IMR-90 (cell line): ENCODE measurements around the gene MTF1. TPM values are rescaled to one million over a fixed set of nuclear protein-coding genes. Genes with fewer than 3 reads are reported as not detected.

ENCODE experiments used
- ATAC-seq: fragments of 200-7000 bp; cut with Tn5 transposase; 2 replicates; pipeline ENCODE4 v1.9.1; 2020; ENCODE audit warnings: low read depth, mild to moderate bottlenecking, moderate library complexity
- BruUV-seq: library from RNA; stranded (reverse); fragments of 400-500 nt; replicated peaks from 2 replicates; lab custom pipeline; 2021; lab: Mats Ljungman, UMichigan
- CTCF ChIA-PET: fragments of 300-600 bp; formaldehyde crosslinking; extraction: SDS; loops from one replicate; lab custom pipeline; 2021; ENCODE audit warnings: antibody characterized with exemption; lab: Yijun Ruan, JAX
- POLR2A ChIA-PET: fragments of 300-600 bp; sonication (Branson Sonifier 250); formaldehyde crosslinking; loops from one replicate; lab custom pipeline; 2022; ENCODE audit warnings: antibody characterized with exemption; ENCODE audit not compliant: unreplicated experiment; lab: Charles Lee
- DNase-seq: peaks from one replicate; pipeline ENCODE4 v3.0.0; 2013
- H2AFZ ChIP-seq: replicated peaks from 2 replicates; pipeline ENCODE3; 2013; ENCODE audit warnings: low read length, mild to moderate bottlenecking; ENCODE audit not compliant: poor library complexity
- H2AK5ac ChIP-seq: 2 replicates; pipeline ENCODE4 v1.6.1; 2013; ENCODE audit warnings: low read depth, low read length, inconsistent platforms
- H2AK9ac ChIP-seq: replicated peaks from 2 replicates; pipeline ENCODE3; 2013; ENCODE audit warnings: mild to moderate bottlenecking, low read depth, low read length, moderate library complexity; ENCODE audit not compliant: poor library complexity
- H2BK120ac ChIP-seq: 2 replicates; pipeline ENCODE4 v1.6.1; 2013; ENCODE audit warnings: low read depth, low read length, inconsistent platforms
- H2BK15ac ChIP-seq: 3 replicates; pipeline ENCODE4 v1.6.1; 2013; ENCODE audit warnings: low read depth, low read length, inconsistent platforms
- H2BK20ac ChIP-seq: 2 replicates; pipeline ENCODE4 v1.6.1; 2013; ENCODE audit warnings: low read depth, mild to moderate bottlenecking, inconsistent platforms, low read length, moderate library complexity
- H2BK5ac ChIP-seq: 2 replicates; pipeline ENCODE4 v1.6.1; 2013; ENCODE audit warnings: mild to moderate bottlenecking, low read depth, low read length, inconsistent platforms; ENCODE audit not compliant: poor library complexity, severe bottlenecking
- H3K14ac ChIP-seq: replicated peaks from 2 replicates; pipeline ENCODE4 v1.6.1; 2013; ENCODE audit warnings: low read depth, low read length, inconsistent platforms
- H3K18ac ChIP-seq: 2 replicates; pipeline ENCODE4 v1.6.1; 2013; ENCODE audit warnings: low read depth, low read length, control low read depth
- H3K23ac ChIP-seq: 2 replicates; pipeline ENCODE4 v1.6.1; 2013; ENCODE audit warnings: low read depth, low read length, inconsistent platforms
- H3K27ac ChIP-seq: 2 replicates; pipeline ENCODE4 v1.5.1; 2013; ENCODE audit warnings: mild to moderate bottlenecking, control low read depth, low read length; ENCODE audit not compliant: insufficient read depth
- H3K27me3 ChIP-seq: 2 replicates; pipeline ENCODE4 v1.6.1; 2013; ENCODE audit warnings: low read length; ENCODE audit not compliant: control insufficient read depth, insufficient read depth
- H3K36me3 ChIP-seq: 2 replicates; pipeline ENCODE4 v1.6.1; 2013; ENCODE audit warnings: low read length, mixed read lengths; ENCODE audit not compliant: control insufficient read depth, insufficient read depth
- H3K4ac ChIP-seq: 2 replicates; pipeline ENCODE4 v1.6.1; 2013; ENCODE audit warnings: low read depth, low read length, inconsistent platforms
- H3K4me1 ChIP-seq: 2 replicates; pipeline ENCODE4 v1.6.1; 2013; ENCODE audit warnings: low read length, mixed read lengths; ENCODE audit not compliant: control insufficient read depth, insufficient read depth
- H3K4me2 ChIP-seq: 2 replicates; pipeline ENCODE4 v1.6.1; 2013; ENCODE audit warnings: low read depth, mild to moderate bottlenecking, control low read depth, low read length, moderate library complexity
- H3K4me3 ChIP-seq: 2 replicates; pipeline ENCODE4 v1.5.1; 2013; ENCODE audit warnings: low read depth, mild to moderate bottlenecking, control low read depth, low read length, moderate library complexity; ENCODE audit not compliant: insufficient read depth
- H3K56ac ChIP-seq: 2 replicates; pipeline ENCODE4 v1.6.1; 2013; ENCODE audit warnings: low read length, inconsistent platforms; ENCODE audit not compliant: insufficient read depth; ENCODE audit errors: extremely low read depth
- H3K79me1 ChIP-seq, 2 experiments: 2 replicates each; pipeline ENCODE4 v1.6.1; 2013; ENCODE audit warnings: low read length in 2 of 2, inconsistent platforms in 1 of 2, low read depth in 1 of 2
- H3K9ac ChIP-seq: 2 replicates; pipeline ENCODE4 v1.6.1; 2013; ENCODE audit warnings: low read depth, low read length, control low read depth
- H3K9me1 ChIP-seq: 2 replicates; pipeline ENCODE4 v1.6.1; 2013; ENCODE audit warnings: low read length, inconsistent platforms; ENCODE audit not compliant: insufficient read depth
- H3K9me3 ChIP-seq: 2 replicates; pipeline ENCODE4 v1.6.1; 2013; ENCODE audit warnings: low read length; ENCODE audit not compliant: control insufficient read depth, insufficient read depth
- H4K20me1 ChIP-seq: 2 replicates; pipeline ENCODE4 v1.6.1; 2013; ENCODE audit warnings: low read length, inconsistent platforms; ENCODE audit not compliant: insufficient read depth
- H4K5ac ChIP-seq: 2 replicates; pipeline ENCODE4 v1.6.1; 2013; ENCODE audit warnings: mild to moderate bottlenecking, low read depth, low read length, control low read depth
- H4K8ac ChIP-seq, 2 experiments: 2 replicates each; pipeline ENCODE4 v1.6.1; 2013; ENCODE audit warnings: low read depth in 2 of 2, low read length in 2 of 2, control low read depth in 1 of 2, inconsistent platforms in 1 of 2
- H4K91ac ChIP-seq: 2 replicates; pipeline ENCODE4 v1.6.1; 2013; ENCODE audit warnings: low read depth, low read length, inconsistent platforms; ENCODE audit not compliant: insufficient read depth
- BHLHE40 ChIP-seq: fragments of 150-350 bp; IDR thresholded peaks from 2 replicates; pipeline ENCODE4 v1.6.1; 2016; ENCODE audit warnings: mild to moderate bottlenecking, low read depth, low read length
- CEBPB ChIP-seq: IDR thresholded peaks from 2 replicates; pipeline ENCODE4 v1.6.1; 2012; ENCODE audit warnings: low read depth, low read length, improper control_type of control experiment
- CHD1 ChIP-seq: IDR thresholded peaks from 2 replicates; pipeline ENCODE4 v1.6.1; 2012; ENCODE audit warnings: low read depth, low read length, improper control_type of control experiment
- CTCF ChIP-seq: conservative IDR thresholded peaks from 2 replicates; pipeline ENCODE4 v1.5.1; 2012; ENCODE audit warnings: mild to moderate bottlenecking, low read depth, low read length, improper control_type of control experiment
- FOS ChIP-seq: fragments of 150-350 bp; IDR thresholded peaks from 2 replicates; pipeline ENCODE4 v1.6.1; 2016; ENCODE audit warnings: low read depth, low read length
- MAFK ChIP-seq: IDR thresholded peaks from 2 replicates; pipeline ENCODE4 v1.6.1; 2012; ENCODE audit warnings: low read depth, low read length, improper control_type of control experiment
- MAZ ChIP-seq: IDR thresholded peaks from 2 replicates; pipeline ENCODE4 v1.6.1; 2012; ENCODE audit warnings: low read depth, mild to moderate bottlenecking, low read length, improper control_type of control experiment, moderate library complexity, borderline replicate concordance
- MXI1 ChIP-seq: IDR thresholded peaks from 2 replicates; pipeline ENCODE4 v1.6.1; 2012; ENCODE audit warnings: low read depth, mild to moderate bottlenecking, low read length, moderate library complexity, borderline replicate concordance
- NFE2L2 ChIP-seq: fragments of 150-350 bp; IDR thresholded peaks from 2 replicates; pipeline ENCODE4 v1.6.1; 2016; ENCODE audit warnings: low read depth, mild to moderate bottlenecking, low read length
- POLR2A ChIP-seq: IDR thresholded peaks from 2 replicates; pipeline ENCODE4 v1.6.1; 2012; ENCODE audit warnings: mild to moderate bottlenecking, low read depth, low read length
- RAD21 ChIP-seq: IDR thresholded peaks from 2 replicates; pipeline ENCODE4 v1.6.1; 2012; ENCODE audit warnings: low read length, improper control_type of control experiment
- RCOR1 ChIP-seq: IDR thresholded peaks from 2 replicates; pipeline ENCODE4 v1.6.1; 2012; ENCODE audit warnings: mild to moderate bottlenecking, low read length, improper control_type of control experiment; ENCODE audit not compliant: insufficient replicate concordance
- RFX5 ChIP-seq: IDR thresholded peaks from 2 replicates; pipeline ENCODE4 v1.8.0; 2012; ENCODE audit warnings: low read depth, mild to moderate bottlenecking, low read length, moderate library complexity
- SMC3 ChIP-seq: fragments of 150-350 bp; IDR thresholded peaks from 2 replicates; pipeline ENCODE4 v1.6.1; 2016; ENCODE audit warnings: low read depth, mild to moderate bottlenecking, antibody characterized with exemption, low read length, moderate library complexity
- USF2 ChIP-seq: fragments of 150-350 bp; IDR thresholded peaks from 2 replicates; pipeline ENCODE4 v1.6.1; 2017; ENCODE audit warnings: mild to moderate bottlenecking, antibody characterized with exemption, low read length, low read depth
- WGBS, 2 experiments: methylation state at CpG; one replicate each; pipeline versions ENCODE4 v1.1.5 to v1.1.7; 2013; ENCODE audit warnings: missing lambda C conversion rate in 2 of 2; ENCODE audit not compliant: insufficient read length in 1 of 2; ENCODE audit errors: extremely low coverage in 2 of 2; 5-methylcytosine and 5-hydroxymethylcytosine counted together
- dilution Hi-C: fragments of 300-500 bp; cut with HindIII; formaldehyde crosslinking; loops from one replicate; pipeline ENCODE4 v1.14.3; 2018; ENCODE audit warnings: low sequenced_read_pairs; ENCODE audit not compliant: unreplicated experiment
- in situ Hi-C: fragments of 300-500 bp; cut with MboI; formaldehyde crosslinking; loops from 3 replicates; pipeline ENCODE4 v1.14.3; 2019; ENCODE audit warnings: low sequenced_read_pairs, inconsistent platforms, mixed read lengths
- intact Hi-C: fragments of 100-400 bp; cut with micrococcal nuclease; formaldehyde crosslinking; loops from 2 replicates; pipeline ENCODE4 v1.10.0; 2022
- polyA plus RNA-seq, 3 experiments: library from polyadenylated mRNA; depleted of rRNA; stranded (reverse); fragments of >200 nt; gene quantifications; 2 replicates each; pipeline ENCODE4 v1.2.3, GENCODE V29; 2012; ENCODE audit warnings: low replicate concordance in 1 of 3
- total RNA-seq: library from RNA; depleted of rRNA; stranded (reverse); fragments of >200 nt; gene quantifications from 2 replicates; pipeline ENCODE4 v1.2.3, GENCODE V29; 2012
- TF ChIP-seq, protein P1 (sequence below): fragments of 150-350 bp; IDR thresholded peaks from 2 replicates; pipeline ENCODE4 v1.6.1; 2016; ENCODE audit warnings: low read depth, mild to moderate bottlenecking, low read length, moderate library complexity, borderline replicate concordance

MTF1 gene
- total and polyA plus RNA-seq, 2 of the 4 experiments (the other 2 are of a cell fraction): 2.3 to 4.7 TPM

GRCh38 chr1:37817481-37817880 is 41.9 kb downstream of the MTF1 start:
- Histone ChIP-seq H3K18ac (no peak overlapping the region), H4K5ac (no peak overlapping the region), H3K9me1 (peaks cover 9% of the 10 kb centered on the region; the same call in 1 of the 2 replicates), H4K8ac (no peak overlapping the region), H3K36me3 (peaks cover 39% of the 10 kb centered on the region), H3K4me2 (no peak overlapping the region), H3K4me1 (peaks cover 3% of the 10 kb centered on the region; the same call in 1 of the 2 replicates), H2BK120ac (no peak overlapping the region), H3K4me3 (no peak overlapping the region), H4K20me1 (no peaks in the 10 kb centered on the region), H3K79me1 (peaks cover 12 to 18% of the 10 kb centered on the region in 2 experiments), H3K9me3 (no peaks in the 10 kb centered on the region), H3K23ac (no peak overlapping the region), H4K91ac (no peak overlapping the region), H3K9ac (no peak overlapping the region), H3K14ac (no peak overlapping the region), H3K56ac (no peak overlapping the region), H3K27me3 (no peaks in the 10 kb centered on the region), H2BK20ac (no peak overlapping the region), H3K4ac (no peak overlapping the region), H3K27ac (no peak overlapping the region), H2AFZ (no peak overlapping the region), H2AK9ac (no peak overlapping the region), H2BK15ac (no peak overlapping the region), H2BK5ac (no peak overlapping the region), H2AK5ac (no peak overlapping the region)
- intact Hi-C loops (no loop called here), dilution Hi-C loops (no loop called here), in situ Hi-C loops (no loop called here)
- ChIA-PET CTCF (interaction anchor here (0.5 kb wide), 1 partner anchor 138 kb away, joined by 4 read pairs; no protein-coding TSS in a partner anchor), POLR2A (no interaction called here)
- no CpG with 5 or more reads among the region's 2 CpGs for WGBS, 2 experiments
- ATAC-seq (0 out of 2 replicates have a peak, but pooled peaks have one; percentile 37), DNase-seq (peak; percentile 40)
- no TSS peak for BruUV-seq
- TF ChIP-seq NFE2L2 (no peak), RCOR1 (no peak), RFX5 (no peak), CTCF (no peak), MAZ (no peak), MAFK (no peak), BHLHE40 (no peak), CEBPB (no peak), CHD1 (no peak), FOS (no peak), MXI1 (no peak), SMC3 (no peak), USF2 (no peak), POLR2A (no peak), RAD21 (no peak)
- TF ChIP-seq, protein P1, sequence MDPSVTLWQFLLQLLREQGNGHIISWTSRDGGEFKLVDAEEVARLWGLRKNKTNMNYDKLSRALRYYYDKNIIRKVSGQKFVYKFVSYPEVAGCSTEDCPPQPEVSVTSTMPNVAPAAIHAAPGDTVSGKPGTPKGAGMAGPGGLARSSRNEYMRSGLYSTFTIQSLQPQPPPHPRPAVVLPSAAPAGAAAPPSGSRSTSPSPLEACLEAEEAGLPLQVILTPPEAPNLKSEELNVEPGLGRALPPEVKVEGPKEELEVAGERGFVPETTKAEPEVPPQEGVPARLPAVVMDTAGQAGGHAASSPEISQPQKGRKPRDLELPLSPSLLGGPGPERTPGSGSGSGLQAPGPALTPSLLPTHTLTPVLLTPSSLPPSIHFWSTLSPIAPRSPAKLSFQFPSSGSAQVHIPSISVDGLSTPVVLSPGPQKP: no peak
